GM19455 (cell line): Measurements from ENCODE around the gene GLRA1.
"Not testable (repeated sequence)": the region's sequence is repeated elsewhere in the genome, so short reads cannot be mapped to it uniquely, and the experiment has no call there.

ENCODE experiments used
- ATAC-seq: cut with Tn5 transposase; IDR thresholded peaks from one replicate; pipeline ENCODE4 v1.9.1; 2021; ENCODE audit not compliant: unreplicated experiment

Gene GLRA1

GRCh38 chr5:151885138-151885908 lies 39.3 kb downstream of the GLRA1 start:
- no peak for ATAC-seq

- no peak for ATAC-seq
These were observed 42.9 kb downstream of the GLRA1 start for GRCh38 chr5:151881621-151882225.

GRCh38 chr5:151880324-151880723 lies 44.3 kb downstream of the GLRA1 start:
- ATAC-seq = no peak

GRCh38 chr5:151873701-151874100 lies 51.0 kb downstream of the GLRA1 start:
- no peak for ATAC-seq

- ATAC-seq = no peak
These were observed 52.0 kb downstream of the GLRA1 start for GRCh38 chr5:151872701-151873100.

GRCh38 chr5:151870820-151871219 lies 53.8 kb downstream of the GLRA1 start:
- ATAC-seq = no peak

GRCh38 chr5:151870271-151870670 lies 54.4 kb downstream of the GLRA1 start:
- ATAC-seq = no peak

- ATAC-seq = no peak
These were observed 54.8 kb downstream of the GLRA1 start for GRCh38 chr5:151869843-151870242.

GRCh38 chr5:151868451-151868850 lies 56.2 kb downstream of the GLRA1 start:
- ATAC-seq = no peak

- no peak for ATAC-seq
These were observed 60.4 kb downstream of the GLRA1 start for GRCh38 chr5:151864061-151864748.

GRCh38 chr5:151863566-151863965 lies 61.1 kb downstream of the GLRA1 start:
- ATAC-seq = no peak

GRCh38 chr5:151862811-151863472 lies 61.7 kb downstream of the GLRA1 start:
- peak; percentile 63 for ATAC-seq

- ATAC-seq = not testable (repeated sequence)
These were observed 63.8 kb downstream of the GLRA1 start for GRCh38 chr5:151860867-151861266.

- ATAC-seq = no peak
These were observed 67.8 kb downstream of the GLRA1 start for GRCh38 chr5:151856861-151857260.

- ATAC-seq = no peak
These were observed 69.0 kb downstream of the GLRA1 start for GRCh38 chr5:151855701-151856100.

- ATAC-seq = no peak
These were observed 76.8 kb downstream of the GLRA1 start for GRCh38 chr5:151847871-151848270.

- no peak for ATAC-seq
These were observed 77.9 kb downstream of the GLRA1 start for GRCh38 chr5:151846765-151847164.

- ATAC-seq = not testable (repeated sequence)
These were observed 91.8 kb downstream of the GLRA1 start for GRCh38 chr5:151832843-151833242.

- no peak for ATAC-seq
These were observed 95.3 kb downstream of the GLRA1 start for GRCh38 chr5:151829370-151829769.

- peak; percentile 77 for ATAC-seq
These were observed 99.2 kb downstream of the GLRA1 start for GRCh38 chr5:151825445-151825844.

GRCh38 chr5:151822141-151822540 lies 102.5 kb downstream of the GLRA1 start:
- ATAC-seq = no peak
